H1 (cell line): ENCODE data around the gene RCC2. TPM values are rescaled to one million over a fixed set of nuclear protein-coding genes. Genes with fewer than 3 reads are reported as not detected.

Source experiments
- NANOG ChIP-seq: IDR thresholded peaks from 2 replicates; pipeline ENCODE4 v1.6.1; 2011; ENCODE audit warnings: low read length, low read depth, mild to moderate bottlenecking, inconsistent platforms; ENCODE audit not compliant: insufficient read depth, poor library complexity, severe bottlenecking
- TEAD4 ChIP-seq: IDR thresholded peaks from 2 replicates; pipeline ENCODE4 v1.6.1; 2012; ENCODE audit warnings: low read depth, low read length, inconsistent platforms, mixed read lengths
- polyA plus RNA-seq, 7 experiments: library from polyadenylated mRNA; depleted of rRNA in 3 of 7; stranded (reverse) in 5 of 7; unstranded in 2 of 7; fragments of >200 nt in 5 of 7; fragments of 200-250 nt in 2 of 7; gene quantifications; 1 replicate in 5 of 7; 2 replicates in 1 of 7; 4 replicates in 1 of 7; pipeline versions ENCODE4 v1.2.1 to v1.2.3, GENCODE V29; 2011 to 2013; ENCODE audit warnings: missing spikeins in 2 of 7, mixed read lengths in 2 of 7
- total RNA-seq: library from RNA; stranded (reverse); fragmentation: NEBNext Ultra II Directional; extraction: Animal tissue kit (Norgen Biotek cat#: 25700); gene quantifications from 2 replicates; pipeline ENCODE4 v1.2.1, GENCODE V29; 2021
- TF ChIP-seq, protein P1 (sequence below): fragments of 300-600 bp; sonication (generic); IDR thresholded peaks from 2 replicates; pipeline ENCODE4 v1.7.1; 2012; ENCODE audit warnings: low read length, moderate library complexity, mild to moderate bottlenecking, inconsistent platforms; ENCODE audit not compliant: insufficient replicate concordance
- TF ChIP-seq, protein P2 (sequence below), 3 experiments: IDR thresholded peaks; 1 replicate in 2 of 3; 2 replicates in 1 of 3; pipeline versions ENCODE4 v1.5.1 to v1.6.1; 2011; ENCODE audit warnings: low read length in 3 of 3, mild to moderate bottlenecking in 3 of 3, inconsistent platforms in 2 of 3, low read depth in 1 of 3, moderate library complexity in 1 of 3; ENCODE audit not compliant: insufficient read depth in 1 of 3; ENCODE audit errors: control extremely low read depth in 1 of 3

Gene RCC2
- total and polyA plus RNA-seq, 2 of the 8 experiments (the other 6 are each of a cell fraction or from before 2014, with no cell fraction given) = 229 to 455 TPM

DNA sequence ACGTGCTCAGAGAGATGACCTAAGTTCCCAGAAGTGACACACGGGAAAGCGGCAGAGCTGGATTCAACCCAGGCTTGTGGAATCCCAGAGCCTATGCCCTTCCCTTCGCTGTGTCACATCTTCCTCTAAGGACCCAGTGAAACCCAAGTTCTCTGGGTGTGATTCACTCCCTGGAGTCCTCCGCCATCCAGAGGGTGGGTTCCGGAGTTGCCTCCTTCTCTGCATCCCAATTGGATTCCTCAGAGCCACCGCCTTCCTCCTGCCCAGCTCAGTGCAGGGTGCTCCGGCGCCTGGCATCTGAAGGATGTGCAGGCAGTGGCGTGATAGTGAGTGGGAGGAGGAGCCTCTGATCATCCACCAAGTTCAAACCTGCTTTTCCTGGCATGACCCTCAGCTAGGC is 20.7 kb upstream of the RCC2 start (continued):
- TF ChIP-seq, protein P1, sequence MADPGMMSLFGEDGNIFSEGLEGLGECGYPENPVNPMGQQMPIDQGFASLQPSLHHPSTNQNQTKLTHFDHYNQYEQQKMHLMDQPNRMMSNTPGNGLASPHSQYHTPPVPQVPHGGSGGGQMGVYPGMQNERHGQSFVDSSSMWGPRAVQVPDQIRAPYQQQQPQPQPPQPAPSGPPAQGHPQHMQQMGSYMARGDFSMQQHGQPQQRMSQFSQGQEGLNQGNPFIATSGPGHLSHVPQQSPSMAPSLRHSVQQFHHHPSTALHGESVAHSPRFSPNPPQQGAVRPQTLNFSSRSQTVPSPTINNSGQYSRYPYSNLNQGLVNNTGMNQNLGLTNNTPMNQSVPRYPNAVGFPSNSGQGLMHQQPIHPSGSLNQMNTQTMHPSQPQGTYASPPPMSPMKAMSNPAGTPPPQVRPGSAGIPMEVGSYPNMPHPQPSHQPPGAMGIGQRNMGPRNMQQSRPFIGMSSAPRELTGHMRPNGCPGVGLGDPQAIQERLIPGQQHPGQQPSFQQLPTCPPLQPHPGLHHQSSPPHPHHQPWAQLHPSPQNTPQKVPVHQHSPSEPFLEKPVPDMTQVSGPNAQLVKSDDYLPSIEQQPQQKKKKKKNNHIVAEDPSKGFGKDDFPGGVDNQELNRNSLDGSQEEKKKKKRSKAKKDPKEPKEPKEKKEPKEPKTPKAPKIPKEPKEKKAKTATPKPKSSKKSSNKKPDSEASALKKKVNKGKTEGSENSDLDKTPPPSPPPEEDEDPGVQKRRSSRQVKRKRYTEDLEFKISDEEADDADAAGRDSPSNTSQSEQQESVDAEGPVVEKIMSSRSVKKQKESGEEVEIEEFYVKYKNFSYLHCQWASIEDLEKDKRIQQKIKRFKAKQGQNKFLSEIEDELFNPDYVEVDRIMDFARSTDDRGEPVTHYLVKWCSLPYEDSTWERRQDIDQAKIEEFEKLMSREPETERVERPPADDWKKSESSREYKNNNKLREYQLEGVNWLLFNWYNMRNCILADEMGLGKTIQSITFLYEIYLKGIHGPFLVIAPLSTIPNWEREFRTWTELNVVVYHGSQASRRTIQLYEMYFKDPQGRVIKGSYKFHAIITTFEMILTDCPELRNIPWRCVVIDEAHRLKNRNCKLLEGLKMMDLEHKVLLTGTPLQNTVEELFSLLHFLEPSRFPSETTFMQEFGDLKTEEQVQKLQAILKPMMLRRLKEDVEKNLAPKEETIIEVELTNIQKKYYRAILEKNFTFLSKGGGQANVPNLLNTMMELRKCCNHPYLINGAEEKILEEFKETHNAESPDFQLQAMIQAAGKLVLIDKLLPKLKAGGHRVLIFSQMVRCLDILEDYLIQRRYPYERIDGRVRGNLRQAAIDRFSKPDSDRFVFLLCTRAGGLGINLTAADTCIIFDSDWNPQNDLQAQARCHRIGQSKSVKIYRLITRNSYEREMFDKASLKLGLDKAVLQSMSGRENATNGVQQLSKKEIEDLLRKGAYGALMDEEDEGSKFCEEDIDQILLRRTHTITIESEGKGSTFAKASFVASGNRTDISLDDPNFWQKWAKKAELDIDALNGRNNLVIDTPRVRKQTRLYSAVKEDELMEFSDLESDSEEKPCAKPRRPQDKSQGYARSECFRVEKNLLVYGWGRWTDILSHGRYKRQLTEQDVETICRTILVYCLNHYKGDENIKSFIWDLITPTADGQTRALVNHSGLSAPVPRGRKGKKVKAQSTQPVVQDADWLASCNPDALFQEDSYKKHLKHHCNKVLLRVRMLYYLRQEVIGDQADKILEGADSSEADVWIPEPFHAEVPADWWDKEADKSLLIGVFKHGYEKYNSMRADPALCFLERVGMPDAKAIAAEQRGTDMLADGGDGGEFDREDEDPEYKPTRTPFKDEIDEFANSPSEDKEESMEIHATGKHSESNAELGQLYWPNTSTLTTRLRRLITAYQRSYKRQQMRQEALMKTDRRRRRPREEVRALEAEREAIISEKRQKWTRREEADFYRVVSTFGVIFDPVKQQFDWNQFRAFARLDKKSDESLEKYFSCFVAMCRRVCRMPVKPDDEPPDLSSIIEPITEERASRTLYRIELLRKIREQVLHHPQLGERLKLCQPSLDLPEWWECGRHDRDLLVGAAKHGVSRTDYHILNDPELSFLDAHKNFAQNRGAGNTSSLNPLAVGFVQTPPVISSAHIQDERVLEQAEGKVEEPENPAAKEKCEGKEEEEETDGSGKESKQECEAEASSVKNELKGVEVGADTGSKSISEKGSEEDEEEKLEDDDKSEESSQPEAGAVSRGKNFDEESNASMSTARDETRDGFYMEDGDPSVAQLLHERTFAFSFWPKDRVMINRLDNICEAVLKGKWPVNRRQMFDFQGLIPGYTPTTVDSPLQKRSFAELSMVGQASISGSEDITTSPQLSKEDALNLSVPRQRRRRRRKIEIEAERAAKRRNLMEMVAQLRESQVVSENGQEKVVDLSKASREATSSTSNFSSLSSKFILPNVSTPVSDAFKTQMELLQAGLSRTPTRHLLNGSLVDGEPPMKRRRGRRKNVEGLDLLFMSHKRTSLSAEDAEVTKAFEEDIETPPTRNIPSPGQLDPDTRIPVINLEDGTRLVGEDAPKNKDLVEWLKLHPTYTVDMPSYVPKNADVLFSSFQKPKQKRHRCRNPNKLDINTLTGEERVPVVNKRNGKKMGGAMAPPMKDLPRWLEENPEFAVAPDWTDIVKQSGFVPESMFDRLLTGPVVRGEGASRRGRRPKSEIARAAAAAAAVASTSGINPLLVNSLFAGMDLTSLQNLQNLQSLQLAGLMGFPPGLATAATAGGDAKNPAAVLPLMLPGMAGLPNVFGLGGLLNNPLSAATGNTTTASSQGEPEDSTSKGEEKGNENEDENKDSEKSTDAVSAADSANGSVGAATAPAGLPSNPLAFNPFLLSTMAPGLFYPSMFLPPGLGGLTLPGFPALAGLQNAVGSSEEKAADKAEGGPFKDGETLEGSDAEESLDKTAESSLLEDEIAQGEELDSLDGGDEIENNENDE = no peak
- TF ChIP-seq, protein P2, sequence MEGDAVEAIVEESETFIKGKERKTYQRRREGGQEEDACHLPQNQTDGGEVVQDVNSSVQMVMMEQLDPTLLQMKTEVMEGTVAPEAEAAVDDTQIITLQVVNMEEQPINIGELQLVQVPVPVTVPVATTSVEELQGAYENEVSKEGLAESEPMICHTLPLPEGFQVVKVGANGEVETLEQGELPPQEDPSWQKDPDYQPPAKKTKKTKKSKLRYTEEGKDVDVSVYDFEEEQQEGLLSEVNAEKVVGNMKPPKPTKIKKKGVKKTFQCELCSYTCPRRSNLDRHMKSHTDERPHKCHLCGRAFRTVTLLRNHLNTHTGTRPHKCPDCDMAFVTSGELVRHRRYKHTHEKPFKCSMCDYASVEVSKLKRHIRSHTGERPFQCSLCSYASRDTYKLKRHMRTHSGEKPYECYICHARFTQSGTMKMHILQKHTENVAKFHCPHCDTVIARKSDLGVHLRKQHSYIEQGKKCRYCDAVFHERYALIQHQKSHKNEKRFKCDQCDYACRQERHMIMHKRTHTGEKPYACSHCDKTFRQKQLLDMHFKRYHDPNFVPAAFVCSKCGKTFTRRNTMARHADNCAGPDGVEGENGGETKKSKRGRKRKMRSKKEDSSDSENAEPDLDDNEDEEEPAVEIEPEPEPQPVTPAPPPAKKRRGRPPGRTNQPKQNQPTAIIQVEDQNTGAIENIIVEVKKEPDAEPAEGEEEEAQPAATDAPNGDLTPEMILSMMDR (IDR thresholded peaks at IDR 0.05; ENCODE audit: control extremely low read depth in 1 of 3, insufficient read depth in 1 of 3, low read depth in 1 of 3, low read length in 3 of 3) = no peak
- TF ChIP-seq TEAD4 (no peak), NANOG (no peak)
